Inflammatory macrophage treated with lipopolysaccharide for 1 hour (primary cell): ENCODE measurements around the gene DNAH14.
"Not testable (repeated sequence)": the region's sequence is repeated elsewhere in the genome, so short reads cannot be mapped to it uniquely, and the experiment has no call there.

Source experiments
- DNase-seq, 2 donors: peaks; one replicate each; pipeline ENCODE4 v3.0.0-alpha.2; 2020 to 2022

The DNAH14 gene

GRCh38 chr1:225159793-225160192, 230.3 kb downstream of the DNAH14 start:
- DNase-seq: no peak

- not testable (repeated sequence) for DNase-seq
Measured at GRCh38 chr1:225177409-225177808, 247.9 kb downstream of the DNAH14 start.

- no peak for DNase-seq
Measured at GRCh38 chr1:225179686-225180085, 250.2 kb downstream of the DNAH14 start.

- no peak for DNase-seq
Measured at GRCh38 chr1:225182716-225183115, 253.2 kb downstream of the DNAH14 start.

GRCh38 chr1:225191199-225191753, 261.8 kb downstream of the DNAH14 start:
- DNase-seq: no peak

DNA sequence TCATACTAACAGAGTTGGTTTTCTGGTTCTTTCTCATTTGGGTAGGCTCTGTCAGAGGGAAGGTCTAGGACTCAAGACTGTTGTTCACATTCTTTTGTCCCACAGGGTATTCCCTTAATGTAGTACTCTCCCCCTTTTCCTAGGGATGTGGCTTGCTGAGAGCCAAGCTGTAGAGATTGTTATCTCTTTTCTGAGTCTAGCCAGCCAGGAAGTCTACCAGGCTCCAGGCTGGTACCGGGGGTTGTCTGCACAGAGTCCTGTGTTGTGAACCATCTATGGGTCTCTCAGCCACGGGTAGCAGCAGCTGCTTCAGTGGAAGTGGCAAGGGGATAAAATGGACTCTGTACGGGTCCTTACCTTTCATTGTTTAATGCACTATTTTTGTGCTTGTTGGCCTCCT, 272.0 kb downstream of the DNAH14 start:
- no peak for DNase-seq

- DNase-seq: no peak
Measured at GRCh38 chr1:225207791-225208190, 278.3 kb downstream of the DNAH14 start.

DNA sequence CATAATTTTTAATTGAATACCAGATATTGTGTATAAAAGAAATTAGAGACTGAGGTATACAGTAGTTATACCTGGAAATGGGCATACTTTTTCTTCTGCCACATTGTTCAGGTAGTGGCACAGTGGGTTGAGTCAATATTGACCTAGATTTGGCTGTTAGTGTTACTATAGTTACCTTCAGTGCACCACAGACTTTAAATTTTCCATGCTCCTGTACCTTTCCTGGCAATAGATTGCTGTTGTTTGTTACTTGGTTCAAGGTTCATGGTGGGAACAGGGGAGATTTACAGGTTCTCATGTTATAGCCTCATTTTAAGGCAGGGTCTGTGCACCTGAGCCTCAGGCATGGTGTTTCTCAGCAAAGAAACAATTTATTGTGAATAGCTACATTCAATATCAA, 279.7 kb downstream of the DNAH14 start:
- DNase-seq: no peak

DNA sequence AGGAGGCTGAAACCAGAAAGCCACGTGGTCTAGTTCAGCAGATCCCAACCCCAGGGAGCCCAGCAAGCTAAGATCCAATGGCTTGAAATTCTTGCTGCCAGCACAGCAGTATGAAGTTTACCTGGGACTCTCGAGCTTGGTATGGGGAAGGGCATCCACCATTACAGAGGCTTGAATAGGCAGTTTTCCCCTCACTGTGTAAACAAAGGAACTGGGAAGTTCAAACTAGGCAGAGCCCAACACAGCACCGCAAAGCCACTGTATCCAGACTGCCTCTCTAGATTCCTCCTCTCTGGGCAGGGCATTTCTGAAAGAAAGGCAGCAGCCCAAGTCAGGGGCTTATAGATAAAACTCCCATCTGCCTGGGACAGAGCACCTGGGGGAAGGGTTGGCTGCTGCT, 280.7 kb downstream of the DNAH14 start:
- DNase-seq: not testable (repeated sequence)

- not testable (repeated sequence) for DNase-seq
Measured at GRCh38 chr1:225211694-225212442, 282.4 kb downstream of the DNAH14 start.

DNA sequence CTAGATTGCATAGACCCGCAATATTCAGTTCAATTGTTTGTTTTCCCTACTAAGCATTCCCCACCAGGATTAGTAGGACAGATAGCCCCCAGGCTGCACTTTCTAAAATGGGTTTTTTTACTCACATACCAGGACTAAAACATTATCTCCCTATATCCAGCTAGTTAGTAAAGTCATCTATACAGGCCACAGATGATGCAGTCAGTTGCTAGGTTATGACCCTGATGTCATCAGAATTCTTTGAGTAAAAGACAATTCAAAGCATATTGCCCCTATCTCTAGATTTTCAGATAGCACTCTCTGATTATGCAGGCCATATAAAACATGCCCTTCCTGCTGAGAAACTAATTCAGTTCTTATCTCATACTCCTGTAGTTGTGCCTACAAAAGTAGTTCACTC, 294.8 kb downstream of the DNAH14 start:
- no peak for DNase-seq

DNA sequence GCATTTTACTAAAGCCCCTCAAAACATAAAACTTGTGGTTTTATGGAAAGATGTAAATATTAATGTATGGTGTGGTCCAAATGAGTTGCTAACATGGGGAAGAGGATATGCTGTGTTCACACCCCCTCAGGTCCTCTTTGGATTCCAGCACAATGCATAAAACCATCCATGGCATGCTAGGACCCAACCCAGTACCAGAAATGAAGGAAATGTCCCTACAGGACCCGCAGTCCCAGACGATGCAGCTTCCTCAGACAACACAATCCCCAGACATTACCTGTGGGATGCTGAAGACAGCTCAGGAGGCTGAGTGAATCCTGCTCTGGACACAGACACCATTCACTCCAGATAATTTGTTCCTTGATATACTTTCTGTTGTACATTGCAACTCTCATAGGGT, 296.2 kb downstream of the DNAH14 start:
- DNase-seq: no peak

GRCh38 chr1:225228871-225229303, 299.4 kb downstream of the DNAH14 start:
- DNase-seq: no peak

GRCh38 chr1:225229429-225229828, 300.0 kb downstream of the DNAH14 start:
- DNase-seq: not testable (repeated sequence)

- DNase-seq: no peak
Measured at GRCh38 chr1:225230483-225230882, 301.0 kb downstream of the DNAH14 start.

DNA sequence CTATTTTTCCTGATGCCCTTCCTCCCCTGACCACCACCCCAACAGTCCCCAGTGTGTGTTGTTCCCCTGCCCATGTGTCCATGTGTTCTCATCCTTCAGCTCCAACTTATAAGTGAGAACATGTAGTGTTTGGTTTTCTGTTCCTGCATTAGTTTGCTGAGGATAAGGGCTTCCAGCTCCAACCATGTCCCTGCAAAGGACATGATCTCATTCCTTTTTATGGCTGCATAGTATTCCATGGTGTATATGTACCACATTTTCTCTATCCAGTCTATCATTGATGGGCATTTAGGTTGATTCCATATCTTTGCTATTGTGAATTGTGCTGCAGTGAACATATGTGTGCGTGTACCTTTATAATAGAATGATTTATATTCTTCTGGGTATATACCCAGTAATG, 303.5 kb downstream of the DNAH14 start:
- DNase-seq: not testable (repeated sequence)

DNA sequence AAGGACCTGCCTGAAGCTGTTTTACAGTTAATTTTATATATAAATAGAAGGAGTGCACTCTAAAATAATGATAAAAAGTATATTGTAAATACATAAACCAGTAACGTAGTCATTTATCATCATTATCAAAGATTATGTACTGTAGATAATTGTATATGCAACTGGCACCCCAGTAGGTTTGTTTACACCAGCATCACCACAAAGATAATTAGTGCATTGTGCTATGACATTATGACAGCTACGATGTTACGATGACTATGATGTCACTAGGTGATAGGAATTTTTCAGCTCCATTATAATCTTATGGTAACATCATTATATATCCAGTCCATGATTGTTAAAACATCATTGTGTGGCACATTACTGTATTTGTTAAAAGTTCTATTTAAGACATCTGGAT, 313.1 kb downstream of the DNAH14 start:
- no peak for DNase-seq

GRCh38 chr1:225250432-225250831, 321.0 kb downstream of the DNAH14 start:
- DNase-seq: peak; percentile 47 to 66

DNA sequence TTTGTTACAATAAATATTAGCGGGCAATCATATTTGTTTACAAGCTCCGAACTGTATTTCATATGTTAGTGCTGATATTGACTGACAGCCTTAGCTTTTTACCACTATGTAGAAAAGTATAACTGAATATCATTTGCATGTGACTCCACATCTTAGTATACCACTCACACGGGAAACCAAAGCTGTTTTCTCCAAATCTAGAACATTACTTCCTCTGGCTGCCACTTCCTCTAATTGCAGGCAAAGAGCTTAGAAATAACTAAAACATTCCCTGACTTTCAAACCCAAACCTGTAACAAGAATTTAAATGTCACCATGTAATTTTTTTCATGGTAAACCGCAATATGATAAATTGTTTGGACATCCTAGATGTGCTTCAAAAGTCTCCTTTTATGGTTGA, 323.7 kb downstream of the DNAH14 start:
- no peak for DNase-seq

- no peak for DNase-seq
Measured at GRCh38 chr1:225253784-225254183, 324.3 kb downstream of the DNAH14 start.

DNA sequence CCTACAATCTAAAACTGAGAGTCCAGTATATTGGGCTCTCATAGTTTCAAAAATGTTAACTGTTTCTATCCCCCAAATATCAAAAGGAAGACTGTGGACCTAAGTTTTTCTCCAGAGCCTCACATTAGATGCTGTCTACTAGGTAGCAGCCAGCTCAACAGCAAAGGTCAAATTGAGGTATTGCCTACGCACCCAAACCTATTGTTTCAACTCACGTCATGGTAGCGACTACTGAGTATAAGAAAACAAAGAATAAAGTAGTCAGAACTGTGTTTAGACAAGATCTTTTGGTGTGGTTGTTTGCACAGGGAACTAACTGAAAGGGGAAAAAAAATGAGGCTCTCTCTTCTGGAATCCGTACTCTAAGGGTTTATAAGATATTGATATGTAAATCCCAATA, 325.2 kb downstream of the DNAH14 start:
- no peak for DNase-seq

- peak; percentile 11 to 52 for DNase-seq
Measured at GRCh38 chr1:225257081-225257480, 327.6 kb downstream of the DNAH14 start.

DNA sequence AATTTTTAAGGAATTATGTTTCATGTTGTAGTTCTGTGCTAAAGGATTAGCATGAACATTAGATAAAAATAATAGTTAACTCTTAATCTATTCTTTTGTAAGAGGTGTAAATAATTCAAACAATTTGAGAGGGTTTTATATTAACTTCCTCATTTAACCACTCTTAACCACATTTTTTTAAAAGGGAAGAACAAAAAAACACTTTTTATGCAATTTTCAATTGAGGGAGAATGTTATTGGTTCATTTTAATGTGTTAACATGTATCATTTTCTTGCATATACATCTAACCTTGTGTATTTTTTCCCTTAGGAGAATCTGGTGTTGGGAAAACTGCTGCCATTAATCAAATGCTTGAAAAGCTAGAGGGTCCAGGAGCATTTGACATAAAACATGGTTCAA, 329.3 kb downstream of the DNAH14 start:
- DNase-seq: peak; percentile 32 to 51

DNA sequence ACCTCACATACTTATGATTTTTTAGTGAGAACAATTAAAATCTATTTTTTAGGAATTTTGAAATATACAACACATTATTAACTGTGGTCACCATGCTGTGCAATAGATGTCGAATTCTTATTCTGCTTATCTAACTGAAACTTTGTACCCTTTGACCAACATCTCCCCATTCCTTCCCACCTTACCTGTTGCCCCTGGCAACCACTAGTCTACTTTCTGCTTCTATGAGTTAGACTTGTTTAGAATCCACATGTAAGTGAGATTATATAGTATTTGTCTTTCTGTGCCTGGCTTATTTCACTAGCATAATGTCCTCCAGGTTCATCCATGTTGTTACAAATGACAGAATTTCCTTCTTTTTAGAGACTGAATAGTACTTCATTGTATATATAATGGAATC, 330.1 kb downstream of the DNAH14 start:
- no peak for DNase-seq

- DNase-seq: no peak
Measured at GRCh38 chr1:225260319-225260718, 330.8 kb downstream of the DNAH14 start.
